Adrenal gland (tissue), 12 donors: ENCODE data around the gene CACNA1I. TPM values are rescaled to one million over a fixed set of nuclear protein-coding genes. Genes with fewer than 3 reads are reported as not detected.
A peak's percentile ranks its signal among the peaks of the same experiment; 100 is the strongest.

ENCODE experiments used
- DNase-seq, 7 donors: peaks; one replicate each; pipeline ENCODE4 v3.0.0-alpha.2; 2019 to 2020
- H3K27ac ChIP-seq, 5 donors: fragments of 200-600 bp; sonication (generic) in 4 of 5; 1 replicate in 3 of 5; 2 replicates in 2 of 5; pipeline versions ENCODE4 v1.5.1 to v1.8.0; 2016 to 2020; ENCODE audit warnings: mild to moderate bottlenecking in 1 of 5
- H3K27me3 ChIP-seq: fragments of 200-600 bp; 2 replicates; pipeline ENCODE4 v1.8.0; 2021
- H3K36me3 ChIP-seq, 2 donors: fragments of 200-600 bp; replicated peaks in 1 of 2; 1 replicate in 1 of 2; 2 replicates in 1 of 2; pipeline versions ENCODE4 v1.5.1 to v1.8.0; 2018 to 2022
- H3K4me1 ChIP-seq, 2 donors: fragments of 200-600 bp; replicated peaks in 1 of 2; 1 replicate in 1 of 2; 2 replicates in 1 of 2; pipeline versions ENCODE4 v1.5.1 to v1.8.0; 2018 to 2021
- H3K4me3 ChIP-seq, 4 donors: fragments of 200-600 bp; sonication (generic) in 3 of 4; one replicate each; pipeline ENCODE4 v1.5.1; 2016 to 2018
- H3K9me3 ChIP-seq, 3 donors: fragments of 200-600 bp; sonication (generic) in 1 of 3; replicated peaks in 1 of 3; 1 replicate in 2 of 3; 2 replicates in 1 of 3; pipeline versions ENCODE4 v1.5.1 to v1.8.0; 2016 to 2021
- CTCF ChIP-seq, 6 experiments: fragments of 450-650 bp in 4 of 6; fragments of 200-600 bp in 2 of 6; sonication (generic) in 1 of 6; IDR thresholded peaks; 1 replicate in 5 of 6; 2 replicates in 1 of 6; pipeline versions ENCODE4 v1.5.1 to v1.8.0; 2016 to 2021; ENCODE audit warnings: antibody characterized with exemption in 6 of 6, mild to moderate bottlenecking in 2 of 6, moderate library complexity in 1 of 6
- POLR2A ChIP-seq, 2 donors: fragments of 450-650 bp; IDR thresholded peaks; one replicate each; pipeline ENCODE4 v1.6.1; 2017; ENCODE audit warnings: antibody characterized with exemption in 2 of 2, mild to moderate bottlenecking in 2 of 2, moderate library complexity in 1 of 2
- WGBS, 4 donors: extraction: QIAGEN DNeasy Blood & Tissue Kit in 2 of 4; methylation state at CpG; one replicate each; pipeline versions ENCODE4 v1.1.5 to v1.1.7; 2013 to 2017; 5-methylcytosine and 5-hydroxymethylcytosine counted together
- intact Hi-C, 2 donors: fragments of 100-400 bp; cut with DNase I; formaldehyde crosslinking; loops; one replicate each; pipeline versions ENCODE4 v1.14.1 to v1.15.0; 2022 to 2023
- polyA plus RNA-seq, 3 donors: library from polyadenylated mRNA; stranded (reverse); fragments of 200-250 nt in 2 of 3; fragments of 350-450 nt in 1 of 3; fragmentation: Illumina TruSeq in 1 of 3; extraction: RNeasy Lipid Tissue Mini Kit (QIAGEN cat#74804) in 1 of 3; gene quantifications; one replicate each; pipeline ENCODE4 v1.2.3, GENCODE V29; 2013 to 2014
- total RNA-seq, 9 donors: library from RNA; depleted of rRNA in 4 of 9; stranded (reverse); fragments of >200 nt in 4 of 9; fragments of 120-200 nt in 1 of 9; fragmentation: NEBNext Ultra II Directional in 1 of 9; extraction: Animal tissue kit (Norgen Biotek cat#: 25700) in 1 of 9; gene quantifications; one replicate each; pipeline versions ENCODE4 v1.1.0 to v1.2.4, GENCODE V29; 2013 to 2023
- donor health status: healthy with polysubstance abuse.
- donor health status: Bipolar disorder and iron deficiency.
- donor health status: DM: yes; HTN: yes; CAD: no.
- donor health status: DM: no; HTN: no; CAD: no.
- donor health status: DM: no; HTN: no; CAD: no.
- donor health status: DM: yes; HTN: yes; CAD: no.

CACNA1I gene
- total and polyA plus RNA-seq, 12 donors, result 0.06 to 20.1 (median 3.2) TPM

- peak overlapping the region; percentile 28 to 94 (median 90) for H3K27ac ChIP-seq
- peak in 6 of 7 donors; percentile 83 to 93 (median 88) for DNase-seq
Measured at GRCh38 chr22:39593066-39593930, 22.7 kb downstream of the CACNA1I start.

GRCh38 chr22:39593931-39594285 is 23.4 kb downstream of the CACNA1I start:
- intact Hi-C loops, result no loop called here
- H3K4me1 ChIP-seq, result peaks cover 24 to 28% of the 10 kb centered on the region in 2 donors
- peaks cover 3% of the 10 kb centered on the region for H3K27me3 ChIP-seq
- TF ChIP-seq CTCF (IDR thresholded peaks at IDR 0.05) (no peak), POLR2A (IDR thresholded peaks at IDR 0.05) (no peak)
- no peak overlapping the region for H3K4me3 ChIP-seq
- no peaks in the 10 kb centered on the region for H3K36me3 ChIP-seq
- H3K9me3 ChIP-seq, result no peaks in the 10 kb centered on the region
- H3K27ac ChIP-seq, result peak overlapping the region; percentile 28 to 94 (median 90)
- DNase-seq, result peak in 6 of 7 donors; percentile 29 to 56 (median 52)
- 27 to 45% (median 38%) methylated on average over 6 of the region's 6 CpGs for WGBS, 4 donors

More at GRCh38 chr22:39593066-39593930, 22.7 kb downstream of the CACNA1I start:
- 30 to 42% (median 36%) methylated on average over 8 to 12 of the region's 12 CpGs for WGBS, 4 donors
- Histone ChIP-seq H3K4me1 (peaks cover 24 to 28% of the 10 kb centered on the region in 2 donors), H3K9me3 (no peaks in the 10 kb centered on the region), H3K4me3 (no peak overlapping the region), H3K36me3 (no peaks in the 10 kb centered on the region), H3K27me3 (peaks cover 3% of the 10 kb centered on the region)
- intact Hi-C loops, result no loop called here
- TF ChIP-seq CTCF (IDR thresholded peaks at IDR 0.05) (no peak), POLR2A (IDR thresholded peaks at IDR 0.05) (no peak)

GRCh38 chr22:39594411-39594810 is 23.9 kb downstream of the CACNA1I start:
- 53 to 60% (median 58%) methylated on average over 7 of the region's 7 CpGs for WGBS, 4 donors
- Histone ChIP-seq H3K9me3 (no peaks in the 10 kb centered on the region), H3K27ac (peak overlapping the region; percentile 28 to 94 (median 90)), H3K36me3 (no peaks in the 10 kb centered on the region), H3K4me1 (peaks cover 24 to 28% of the 10 kb centered on the region in 2 donors), H3K27me3 (peaks cover 3% of the 10 kb centered on the region), H3K4me3 (no peak overlapping the region)
- DNase-seq, result no peak
- intact Hi-C loops, result no loop called here
- TF ChIP-seq POLR2A (IDR thresholded peaks at IDR 0.05) (no peak), CTCF (IDR thresholded peaks at IDR 0.05) (no peak)

- no peak for DNase-seq
- H3K27ac ChIP-seq, result no peak overlapping the region
- no peak overlapping the region for H3K4me3 ChIP-seq
- WGBS, 4 donors, result 79 to 88% (median 86%) methylated on average over 10 to 12 of the region's 12 CpGs
- intact Hi-C loops, result no loop called here
- H3K9me3 ChIP-seq, result no peaks in the 10 kb centered on the region
- H3K27me3 ChIP-seq, result peaks cover 3% of the 10 kb centered on the region
- TF ChIP-seq CTCF (IDR thresholded peaks at IDR 0.05) (no peak), POLR2A (IDR thresholded peaks at IDR 0.05) (no peak)
- peaks cover 24% of the 10 kb centered on the region in 2 donors for H3K4me1 ChIP-seq
- no peaks in the 10 kb centered on the region for H3K36me3 ChIP-seq
Measured at GRCh38 chr22:39595622-39596172, 25.1 kb downstream of the CACNA1I start.
